Left ventricle myocardium superior (tissue), 1 donor: ENCODE measurements around the gene IRX1. TPM values are rescaled to one million over a fixed set of nuclear protein-coding genes. Genes with fewer than 3 reads are reported as not detected.

Experiments
- ATAC-seq: fragments of 200-7000 bp; cut with Tn5 transposase; one replicate; pipeline ENCODE4 v1.9.1; 2020; ENCODE audit warnings: mild to moderate bottlenecking, moderate library complexity
- DNase-seq: peaks from one replicate; pipeline ENCODE4 v3.0.0-alpha.2; 2020
- intact Hi-C: fragments of 100-400 bp; cut with micrococcal nuclease; formaldehyde crosslinking; loops from one replicate; pipeline ENCODE4 v1.11.0; 2022
- total RNA-seq: library from RNA; stranded (reverse); fragmentation: NEBNext Ultra II Directional; extraction: Animal tissue kit (Norgen Biotek cat#: 25700); gene quantifications from one replicate; pipeline ENCODE4 v1.2.1, GENCODE V29; 2021
- donor health status: DM: no; HTN: yes; CAD: no; lungs with severe emphysema.

IRX1 gene
- total RNA-seq, 1 donor from 2014 or later = not detected

- no peak for DNase-seq
- intact Hi-C loops = no loop called here
- no peak for ATAC-seq
Observed at GRCh38 chr5:3625626-3626025, 30.0 kb downstream of the IRX1 start.

DNA sequence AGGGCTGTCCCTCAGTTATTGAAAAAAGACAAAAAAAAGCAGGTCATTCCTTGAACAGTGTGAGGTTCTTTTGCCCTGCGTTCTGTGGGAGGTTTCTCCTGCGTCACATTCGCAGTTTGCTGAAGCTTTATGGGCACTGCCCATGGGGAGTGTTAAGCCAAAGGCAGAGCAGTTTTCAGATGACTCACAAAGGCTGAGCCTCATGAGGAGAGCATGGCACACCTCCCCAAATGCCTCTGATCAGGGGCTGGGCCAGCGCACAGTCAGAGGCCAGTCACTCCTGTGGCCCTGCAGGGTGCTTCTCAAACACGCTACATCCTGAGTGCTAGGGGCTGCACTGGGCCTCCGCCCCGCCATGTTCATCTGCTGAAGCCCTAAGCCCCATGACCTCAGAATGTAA, 38.4 kb downstream of the IRX1 start:
- DNase-seq = no peak
- intact Hi-C loops = no loop called here
- no peak for ATAC-seq

GRCh38 chr5:3639175-3639574, 43.5 kb downstream of the IRX1 start:
- ATAC-seq (no peak), DNase-seq (no peak)
- intact Hi-C loops = no loop called here

- DNase-seq (no peak), ATAC-seq (no peak)
- intact Hi-C loops = no loop called here
Observed at GRCh38 chr5:3642231-3642630, 46.6 kb downstream of the IRX1 start.

- no peak for DNase-seq
- intact Hi-C loops = no loop called here
- no peak for ATAC-seq
Observed at GRCh38 chr5:3650320-3650719, 54.7 kb downstream of the IRX1 start.

DNA sequence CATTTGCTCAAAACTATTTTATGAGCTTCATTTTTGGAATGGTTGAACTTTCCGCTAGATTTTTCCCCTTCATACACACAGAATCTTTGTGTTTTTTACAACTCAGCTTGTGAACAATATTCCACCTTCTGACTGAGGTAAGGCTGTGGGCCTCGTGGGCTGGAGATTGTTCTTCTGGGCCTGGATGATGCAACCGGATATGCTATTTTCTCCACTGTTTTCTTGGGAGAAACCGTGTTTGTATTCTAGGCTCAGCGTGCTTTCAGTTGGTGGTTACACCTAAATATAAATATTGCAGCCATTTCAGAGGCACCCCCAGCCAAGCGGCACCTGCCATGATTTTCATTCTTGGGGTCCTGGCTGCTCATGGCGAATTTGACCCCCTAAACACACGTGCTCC, 55.2 kb downstream of the IRX1 start:
- intact Hi-C loops = no loop called here
- ATAC-seq = no peak

More for the DNA sequence above, 55.2 kb downstream of the IRX1 start:
- no peak for DNase-seq
